Measurements from ENCODE around the gene MPZL2.

DNA sequence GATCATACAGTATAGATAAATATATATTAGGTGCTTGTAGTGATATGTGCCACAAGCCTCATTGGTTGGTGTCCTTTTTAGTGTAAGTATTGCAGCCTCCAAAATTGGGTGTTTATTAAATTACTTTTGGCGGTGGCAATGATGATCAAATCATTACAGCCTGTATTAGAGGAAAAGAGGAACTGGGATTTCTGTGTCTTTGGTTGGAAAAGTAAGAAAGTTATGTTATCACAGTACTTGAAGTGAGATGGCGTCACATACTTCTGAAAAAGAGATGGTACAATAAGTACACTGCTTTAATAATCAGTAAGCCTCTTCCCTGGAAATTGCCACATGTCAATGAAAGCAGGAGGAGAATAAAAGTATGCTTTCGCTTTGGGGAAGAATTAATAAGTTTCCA is 11.4 kb downstream of the MPZL2 start:
- TF ChIP-seq POLR2A (IDR thresholded peaks at IDR 0.05): no peak
- no peak for TF ChIP-seq CTCF (IDR thresholded peaks at IDR 0.05)
